GM18526 (cell line): Measurements from ENCODE around the gene TMUB2.
A peak's percentile ranks its signal among the peaks of the same experiment; 100 is the strongest.

ENCODE experiments used
- POLR2A ChIP-seq: IDR thresholded peaks from 3 replicates; pipeline ENCODE4 v1.6.1; 2011; ENCODE audit not compliant: insufficient read length; ENCODE audit errors: extremely low read depth

TMUB2 gene

GRCh38 chr17:44207319-44207718 lies 20.5 kb downstream of the TMUB2 start:
- TF ChIP-seq POLR2A, result no peak

DNA sequence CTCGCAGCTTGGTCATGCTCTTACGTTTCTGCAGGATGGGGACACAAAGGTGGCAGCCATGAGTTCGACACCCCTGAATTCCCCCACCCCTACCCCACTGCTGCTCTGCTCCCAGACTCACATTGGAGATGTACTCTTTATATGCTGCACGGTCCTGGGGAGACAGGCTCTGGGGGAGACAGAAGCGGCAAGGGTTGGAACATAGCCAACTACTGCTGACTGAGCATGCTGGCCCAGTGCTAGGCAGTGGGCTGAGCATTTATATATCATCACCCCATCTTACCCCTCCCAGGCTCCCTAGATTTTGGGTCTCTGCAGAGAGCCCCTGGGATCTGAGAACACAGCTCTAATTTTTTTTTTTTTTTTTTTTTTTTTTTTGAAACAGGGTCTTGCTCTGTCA lies 21.0 kb downstream of the TMUB2 start:
- no peak for TF ChIP-seq POLR2A

DNA sequence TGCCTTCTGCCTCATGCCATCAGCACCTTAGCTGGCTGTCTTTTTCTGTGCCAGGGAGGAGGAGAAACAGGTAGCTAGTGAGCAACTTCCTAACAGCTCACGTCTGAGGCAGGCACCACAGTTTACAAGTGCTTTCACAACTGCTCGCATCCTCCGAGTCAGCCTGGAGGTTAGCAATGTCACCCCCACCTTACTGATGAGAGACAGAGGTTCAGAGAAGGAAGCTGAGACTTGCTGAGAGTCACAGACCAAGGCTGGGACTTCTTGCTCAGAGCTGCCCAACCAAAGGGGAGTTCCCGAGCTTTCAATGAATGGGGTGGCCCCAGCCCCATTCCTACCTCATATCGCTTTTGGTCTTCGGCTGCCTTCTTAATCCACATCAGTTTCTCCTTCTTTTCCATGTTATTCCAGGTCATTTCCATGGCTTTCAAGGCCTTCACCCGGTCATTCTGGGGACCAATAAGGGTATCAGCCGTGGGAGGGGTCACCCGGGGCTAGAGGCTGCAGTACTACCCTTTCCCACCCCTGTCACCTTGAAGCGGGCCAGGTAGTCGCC lies 23.1 kb downstream of the TMUB2 start:
- no peak for TF ChIP-seq POLR2A

DNA sequence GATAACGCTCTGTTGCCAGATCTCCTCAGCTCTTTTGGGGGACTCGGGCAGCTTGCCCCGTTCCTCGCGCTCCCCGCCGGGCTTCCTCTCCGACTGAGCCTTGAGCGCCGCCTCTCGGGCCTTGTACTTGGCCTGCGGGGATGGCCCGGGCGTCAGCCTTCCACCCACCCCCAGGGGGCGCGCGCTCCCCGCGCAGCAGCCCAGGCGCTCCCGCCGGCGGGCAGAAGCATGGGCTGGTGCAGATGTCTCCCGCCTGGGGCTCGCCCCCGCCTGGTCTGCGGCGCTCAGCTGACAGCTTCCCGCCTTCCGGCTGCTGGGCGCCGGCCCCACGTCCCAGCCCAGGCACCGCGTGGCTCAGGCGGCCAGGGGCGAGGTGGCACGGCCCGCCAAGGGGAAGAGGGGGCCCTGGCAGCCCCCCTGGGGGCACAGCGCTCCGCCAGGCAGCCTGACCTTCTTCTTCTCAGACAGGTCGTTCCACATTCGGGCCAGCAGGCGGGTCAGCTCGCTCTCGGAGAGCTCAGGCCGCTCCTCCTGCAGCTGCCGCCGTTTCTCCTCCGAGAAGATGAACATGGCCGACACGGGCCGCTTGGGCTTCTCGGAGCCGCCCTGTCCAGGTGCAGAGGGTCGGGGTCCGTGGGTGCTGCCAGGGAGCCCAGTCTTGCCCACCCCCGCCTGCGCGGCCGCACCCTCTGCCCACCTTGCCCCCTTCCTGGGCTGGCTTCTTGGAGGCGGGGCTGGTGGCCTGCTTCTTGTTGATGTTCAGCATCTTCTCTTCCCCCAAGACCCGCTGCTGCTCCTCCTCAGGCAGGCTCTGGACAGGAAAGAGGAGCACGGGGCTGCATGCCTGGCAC lies 23.8 kb downstream of the TMUB2 start:
- TF ChIP-seq POLR2A, result peak; percentile 28

- no peak for TF ChIP-seq POLR2A
Measured at GRCh38 chr17:44211281-44212265, 24.8 kb downstream of the TMUB2 start.

DNA sequence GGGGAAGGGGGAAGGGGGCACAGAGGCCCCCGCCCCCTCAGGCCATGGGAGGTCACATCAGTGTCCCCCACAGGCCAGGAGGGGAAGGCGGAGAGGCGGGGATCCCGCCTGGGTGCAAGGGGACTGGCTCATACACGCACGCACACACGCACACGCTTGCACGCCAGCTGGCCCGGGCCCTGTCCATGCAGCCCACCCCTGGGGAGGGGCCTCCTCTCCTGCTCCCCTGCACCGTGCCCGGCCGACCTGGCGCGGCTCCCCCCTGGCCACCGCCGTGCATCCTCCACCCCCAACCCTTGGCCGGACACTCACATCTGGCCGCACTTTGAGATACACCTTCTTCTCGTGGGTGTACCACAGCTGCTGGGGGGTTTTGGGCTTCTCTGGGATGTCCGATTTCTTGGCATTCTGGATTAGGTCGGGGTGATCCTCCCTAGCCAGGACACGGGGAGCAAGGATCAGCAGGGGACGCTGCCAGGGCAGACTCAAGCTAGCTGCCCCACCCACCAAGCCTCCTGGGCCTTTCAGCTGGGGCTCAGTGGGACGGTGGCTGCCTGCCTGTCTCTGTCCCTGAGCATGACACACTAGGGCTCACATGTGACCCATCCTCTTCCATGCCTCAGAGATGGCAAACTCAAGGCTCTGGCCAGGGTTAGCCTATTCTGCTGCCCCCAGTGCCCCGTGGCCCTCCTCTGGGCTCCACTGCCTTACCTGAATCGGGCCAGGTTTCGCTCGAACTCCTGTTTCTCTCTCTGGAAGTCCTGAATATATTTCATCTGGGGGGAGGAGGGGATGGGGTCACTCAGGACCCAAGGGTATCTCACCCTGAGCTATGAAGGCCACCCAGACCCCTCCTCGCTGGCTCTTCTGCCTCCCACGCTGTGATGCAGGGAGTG lies 26.0 kb downstream of the TMUB2 start:
- no peak for TF ChIP-seq POLR2A

DNA sequence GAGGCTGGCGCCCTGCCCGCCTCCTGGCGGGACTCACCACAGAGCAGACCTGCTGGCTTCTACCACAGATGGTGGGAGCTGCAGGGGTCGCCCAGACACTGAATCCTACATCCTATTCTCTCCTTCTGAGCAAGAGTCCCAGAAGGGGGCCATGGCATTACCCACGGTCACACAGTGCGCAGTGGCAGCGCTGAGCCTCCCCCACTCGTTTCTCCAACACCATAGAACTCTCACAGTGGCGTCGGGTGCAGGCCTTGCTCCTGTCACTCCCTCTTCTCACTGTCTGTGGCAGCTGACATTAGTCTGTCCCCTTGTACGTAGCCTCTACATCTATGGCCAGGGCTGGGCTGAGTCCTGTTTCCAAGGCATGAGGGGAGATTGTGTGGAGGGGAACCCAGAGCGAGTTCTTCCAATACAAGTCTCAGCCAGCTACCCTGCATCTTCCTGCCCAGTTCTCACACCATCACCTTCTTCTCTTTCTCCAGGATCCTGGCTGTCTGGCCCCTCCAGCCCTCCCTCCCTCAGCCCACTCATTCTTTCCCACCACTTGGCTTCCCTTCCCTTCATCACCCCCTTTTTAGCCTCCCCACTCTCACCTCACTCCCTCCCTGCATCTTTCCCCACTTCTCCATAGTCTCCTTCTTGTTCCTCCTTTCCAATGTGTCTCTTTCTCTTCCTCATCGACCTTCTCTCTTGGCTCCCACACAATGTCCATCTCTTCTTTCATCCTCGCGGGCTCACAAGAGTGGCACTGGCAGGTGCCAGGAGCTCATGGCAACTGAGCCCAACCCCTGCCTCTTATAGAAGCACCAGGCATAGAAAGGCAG lies 26.8 kb downstream of the TMUB2 start:
- TF ChIP-seq POLR2A, result no peak

DNA sequence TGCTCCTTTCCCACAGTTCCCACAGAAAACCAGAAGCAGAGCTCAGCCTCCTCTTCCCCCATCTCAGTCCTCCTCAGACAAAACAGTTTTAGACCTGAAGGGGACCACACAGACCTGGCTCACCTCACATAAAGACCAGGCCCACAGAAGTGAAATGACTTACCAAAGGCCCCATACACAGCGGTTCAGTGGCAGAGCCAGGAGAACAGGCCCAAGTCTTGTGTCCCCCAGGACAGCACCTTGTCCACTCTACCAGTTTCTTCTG lies 27.4 kb downstream of the TMUB2 start:
- no peak for TF ChIP-seq POLR2A

- TF ChIP-seq POLR2A, result no peak
Measured at GRCh38 chr17:44214896-44215295, 28.1 kb downstream of the TMUB2 start.

DNA sequence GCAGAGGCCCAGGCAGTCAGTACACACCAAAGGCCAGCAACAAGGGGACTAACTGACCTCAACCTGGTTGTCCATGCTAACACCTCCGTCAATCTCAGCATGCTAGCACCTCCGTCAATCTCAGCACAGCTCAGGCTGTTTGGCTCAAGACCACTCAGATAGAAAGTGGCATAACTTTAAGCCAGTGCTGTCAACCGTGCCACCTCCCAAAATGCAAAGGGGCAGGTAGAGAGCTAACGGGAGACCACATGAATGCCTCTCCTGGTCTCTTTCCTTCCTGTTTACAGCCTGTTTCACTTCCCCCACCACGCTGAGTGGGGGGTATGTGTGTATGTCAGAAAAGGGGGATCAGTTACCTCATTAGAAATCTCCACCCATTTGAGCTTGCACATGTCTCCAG lies 29.4 kb downstream of the TMUB2 start:
- TF ChIP-seq POLR2A, result peak; percentile 29

DNA sequence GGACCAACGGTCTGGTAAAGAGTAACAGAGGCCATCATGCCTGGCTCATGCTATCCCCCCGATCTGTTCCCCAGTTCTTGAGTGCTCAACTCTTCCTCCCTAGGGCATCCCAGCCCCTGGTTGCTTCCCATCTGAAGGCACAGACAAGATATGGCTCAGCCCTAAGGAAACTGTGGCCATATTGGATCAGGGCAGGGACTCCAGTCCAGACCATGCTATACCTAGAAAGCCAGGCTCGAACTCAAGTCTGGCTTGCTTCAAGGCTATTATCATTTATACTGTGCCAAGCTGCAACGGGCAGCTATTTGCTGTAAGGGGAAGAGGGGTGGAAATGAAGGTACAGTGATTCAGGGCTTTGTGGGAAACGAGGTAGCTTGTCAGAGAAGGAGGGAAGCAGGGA lies 29.9 kb downstream of the TMUB2 start:
- TF ChIP-seq POLR2A, result no peak

- no peak for TF ChIP-seq POLR2A
Measured at GRCh38 chr17:44217738-44218343, 31.1 kb downstream of the TMUB2 start.

- no peak for TF ChIP-seq POLR2A
Measured at GRCh38 chr17:44218344-44219107, 31.8 kb downstream of the TMUB2 start.
